GM19455 (cell line): ENCODE results near the gene SMIM44.

ENCODE experiments used
- ATAC-seq: cut with Tn5 transposase; IDR thresholded peaks from one replicate; pipeline ENCODE4 v1.9.1; 2021; ENCODE audit not compliant: unreplicated experiment

Gene SMIM44

GRCh38 chr19:3442487-3443071 is 40.7 kb downstream of the SMIM44 start:
- no peak for ATAC-seq

GRCh38 chr19:3441986-3442329 is 41.3 kb downstream of the SMIM44 start:
- ATAC-seq: no peak

- ATAC-seq: no peak
Observed at GRCh38 chr19:3441089-3441985, 41.9 kb downstream of the SMIM44 start.

GRCh38 chr19:3440082-3440481 is 43.2 kb downstream of the SMIM44 start:
- ATAC-seq: no peak

- peak; percentile 80 for ATAC-seq
Observed at GRCh38 chr19:3434630-3435553, 48.3 kb downstream of the SMIM44 start.

GRCh38 chr19:3433805-3434540 is 49.3 kb downstream of the SMIM44 start:
- ATAC-seq: no peak

- no peak for ATAC-seq
Observed at GRCh38 chr19:3433313-3433712, 49.9 kb downstream of the SMIM44 start.
